HG03469 (cell line): ENCODE measurements around the gene WFDC10B.
"Not testable (repeated sequence)": the region's sequence is repeated elsewhere in the genome, so short reads cannot be mapped to it uniquely, and the experiment has no call there.

Experiments used
- ATAC-seq: cut with Tn5 transposase; IDR thresholded peaks from one replicate; pipeline ENCODE4 v1.9.1; 2021; ENCODE audit warnings: mild to moderate bottlenecking, moderate library complexity, moderate number of reproducible peaks; ENCODE audit not compliant: unreplicated experiment

WFDC10B gene

DNA sequence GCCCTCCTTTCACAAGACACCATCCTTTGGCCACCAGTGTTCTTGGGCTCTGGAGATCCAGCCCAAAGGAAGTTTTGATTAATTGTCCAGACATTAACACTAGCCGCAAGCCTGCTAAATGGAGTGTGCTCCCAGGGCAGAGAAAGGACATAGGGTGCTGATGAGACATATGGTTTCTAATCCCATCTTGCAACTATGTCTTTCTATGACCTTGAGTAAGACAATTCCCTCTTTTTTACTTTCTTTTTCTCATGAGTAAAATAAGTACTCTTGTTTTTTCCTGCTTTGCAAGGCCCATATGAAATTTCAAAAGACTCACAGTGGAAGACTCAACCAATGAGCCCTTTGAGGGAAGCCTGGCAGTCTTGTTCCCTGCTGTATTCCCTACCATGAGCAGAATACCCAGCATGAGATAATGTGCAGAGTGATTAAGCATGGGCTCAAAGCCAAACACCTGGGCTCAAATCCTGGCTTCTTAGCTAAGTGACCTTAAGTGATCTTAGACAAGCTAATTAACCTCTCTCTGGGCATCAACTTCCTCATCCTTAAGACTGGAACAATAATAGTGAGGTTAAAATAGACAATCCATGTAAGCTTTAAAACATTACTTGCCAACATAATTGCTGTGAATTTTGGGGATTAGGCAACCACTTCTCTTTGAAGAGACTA, at the start of gene WFDC10B:
WFDC10B (minus strand) TSS at position 51 of the 669 bp plus-strand sequence. CDS start 19,027 bp downstream, outside the sequence.
- no peak for ATAC-seq

GRCh38 chr20:45752746-45753145, 47.9 kb upstream of the WFDC10B start:
- no peak for ATAC-seq

DNA sequence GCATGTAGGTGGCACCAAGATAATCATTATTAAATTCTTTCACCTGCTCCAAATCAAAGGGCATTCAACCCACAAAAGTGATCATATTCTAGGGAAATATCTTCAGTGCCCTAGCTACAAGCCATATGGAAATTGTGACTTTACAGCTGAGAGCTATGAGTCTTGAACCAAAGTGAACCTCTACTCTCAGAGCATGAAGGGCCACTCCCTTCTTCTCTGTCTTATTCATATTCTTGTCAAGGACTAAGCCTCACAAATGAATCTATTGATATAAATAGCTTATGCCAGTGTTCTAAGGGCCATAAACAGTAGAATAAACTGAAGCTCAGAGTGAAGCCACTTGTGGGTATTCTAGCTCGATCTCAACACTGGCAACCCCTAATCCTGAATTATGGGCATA, 46.9 kb upstream of the WFDC10B start:
- ATAC-seq, result no peak

GRCh38 chr20:45745015-45745414, 40.2 kb upstream of the WFDC10B start:
- ATAC-seq, result no peak

DNA sequence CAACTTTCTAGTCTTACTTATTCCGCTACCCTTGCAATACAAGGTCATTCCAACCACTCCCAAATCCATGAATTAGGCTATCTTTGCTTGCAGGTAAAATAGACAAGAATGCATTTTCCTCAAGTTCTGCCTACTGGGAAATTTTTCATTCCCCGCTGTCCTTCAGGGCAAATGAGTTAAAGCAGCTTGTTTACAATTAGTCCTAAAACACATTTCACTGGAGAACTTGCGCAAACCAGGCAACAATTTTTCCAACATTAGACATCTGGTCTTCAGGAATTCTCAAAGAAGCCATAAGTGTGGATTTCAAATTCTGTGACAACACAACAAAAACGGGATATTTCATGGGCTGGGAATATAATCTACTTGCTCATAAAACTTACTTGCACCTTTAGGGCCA, 37.8 kb upstream of the WFDC10B start:
- no peak for ATAC-seq

DNA sequence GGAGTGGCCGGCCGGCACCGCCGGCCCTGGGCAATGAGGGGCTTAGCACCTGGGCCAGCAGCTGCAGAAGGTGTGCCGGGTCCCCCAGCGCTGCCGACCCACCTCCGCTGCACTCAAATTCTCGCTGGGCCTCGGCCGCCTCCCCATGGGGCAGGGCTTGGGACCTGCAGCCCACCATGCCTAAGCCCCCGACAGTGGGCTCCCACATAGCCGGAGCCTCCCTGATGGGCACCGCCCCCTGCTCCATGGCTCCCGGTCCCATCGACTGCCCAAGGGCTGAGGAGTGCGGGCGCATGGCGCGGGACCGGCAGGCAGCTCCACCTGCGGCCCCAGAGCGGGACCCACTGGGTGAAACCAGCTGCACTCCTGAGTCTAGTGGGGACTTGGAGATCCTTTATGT, 31.2 kb upstream of the WFDC10B start:
- no peak for ATAC-seq

GRCh38 chr20:45735552-45735951, 30.7 kb upstream of the WFDC10B start:
- no peak for ATAC-seq

- no peak for ATAC-seq
These were observed 27.4 kb upstream of the WFDC10B start for GRCh38 chr20:45732199-45732598.

GRCh38 chr20:45727044-45727443, 22.2 kb upstream of the WFDC10B start:
- ATAC-seq, result no peak

GRCh38 chr20:45725134-45725533, 20.3 kb upstream of the WFDC10B start:
- ATAC-seq, result no peak

GRCh38 chr20:45722047-45722446, 17.2 kb upstream of the WFDC10B start, which contains the start of gene SPINT4:
TSS of gene SPINT4 (plus strand) at chr20:45722347. CDS start at chr20:45722368, 21 bp downstream.
- no peak for ATAC-seq

GRCh38 chr20:45716141-45716688, 11.4 kb upstream of the WFDC10B start:
- ATAC-seq, result not testable (repeated sequence)

- ATAC-seq, result no peak
These were observed 2.9 kb downstream of the WFDC10B start, which contains the start of gene WFDC13 for GRCh38 chr20:45701873-45702272. TSS of gene WFDC13 (plus strand) at chr20:45702038. CDS start at chr20:45702124, 86 bp downstream.

DNA sequence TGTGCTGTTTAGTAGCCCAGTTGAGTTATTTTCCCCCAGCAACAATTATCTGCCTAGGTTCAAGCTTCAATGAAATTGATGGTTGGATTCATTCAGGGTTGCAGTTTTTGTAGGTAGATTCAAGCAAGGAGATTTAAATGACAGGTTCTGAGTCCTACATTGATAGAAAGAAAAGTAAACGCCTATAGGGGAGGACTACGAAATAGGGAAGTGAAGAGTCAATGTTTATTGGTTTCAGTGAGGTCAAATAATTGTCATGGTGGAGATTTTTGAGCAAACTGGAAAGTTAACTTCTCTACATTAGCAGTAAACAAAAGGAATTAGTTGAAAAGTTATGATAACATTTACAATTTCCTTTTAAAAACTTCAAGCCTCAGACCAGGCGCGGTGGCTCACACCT, 3.7 kb downstream of the WFDC10B start:
- ATAC-seq, result no peak

GRCh38 chr20:45695496-45695895, 9.3 kb downstream of the WFDC10B start:
- ATAC-seq, result no peak

- ATAC-seq, result not testable (repeated sequence)
These were observed 11.5 kb downstream of the WFDC10B start for GRCh38 chr20:45693346-45693745.

GRCh38 chr20:45685896-45686295, 18.9 kb downstream of the WFDC10B start:
- no peak for ATAC-seq

DNA sequence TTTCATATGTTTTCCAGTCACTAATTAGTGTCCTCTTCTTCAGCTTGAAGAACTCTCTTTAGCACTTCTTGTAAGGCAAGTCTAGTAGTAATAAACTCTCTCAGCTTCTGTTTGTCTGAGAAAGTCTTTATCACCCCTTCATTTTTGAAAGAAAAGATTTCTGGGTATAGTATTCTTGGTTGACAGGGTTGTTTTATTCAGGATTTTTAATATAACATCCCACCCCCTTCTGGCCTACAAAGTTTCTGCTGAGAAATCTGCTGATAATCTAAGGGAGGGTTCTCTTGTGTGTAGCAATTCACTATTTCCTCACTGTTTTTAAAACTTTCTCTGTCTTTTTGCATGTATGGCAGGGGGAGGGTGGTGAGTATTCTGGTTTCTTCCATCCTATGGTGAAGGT, 25.2 kb downstream of the WFDC10B start:
- ATAC-seq, result no peak

DNA sequence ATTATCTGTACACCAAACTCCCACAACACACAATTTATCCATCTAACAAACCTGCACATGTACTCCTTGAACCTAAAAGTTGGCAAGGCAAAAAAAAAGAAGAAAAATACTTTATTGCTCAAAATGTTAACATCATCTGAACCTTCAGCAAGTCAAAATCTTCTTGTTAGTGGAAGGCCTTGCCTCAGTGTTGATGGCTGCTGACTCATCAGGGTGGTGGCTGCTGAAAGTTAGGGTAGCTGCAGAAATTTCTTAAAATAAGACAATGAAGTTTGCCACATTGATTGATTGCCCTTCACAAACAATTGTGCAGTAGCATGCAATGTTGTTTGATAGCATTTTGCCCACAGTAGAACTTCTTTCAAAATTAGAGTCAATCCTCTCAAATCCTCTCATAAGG, 32.1 kb downstream of the WFDC10B start:
- no peak for ATAC-seq

DNA sequence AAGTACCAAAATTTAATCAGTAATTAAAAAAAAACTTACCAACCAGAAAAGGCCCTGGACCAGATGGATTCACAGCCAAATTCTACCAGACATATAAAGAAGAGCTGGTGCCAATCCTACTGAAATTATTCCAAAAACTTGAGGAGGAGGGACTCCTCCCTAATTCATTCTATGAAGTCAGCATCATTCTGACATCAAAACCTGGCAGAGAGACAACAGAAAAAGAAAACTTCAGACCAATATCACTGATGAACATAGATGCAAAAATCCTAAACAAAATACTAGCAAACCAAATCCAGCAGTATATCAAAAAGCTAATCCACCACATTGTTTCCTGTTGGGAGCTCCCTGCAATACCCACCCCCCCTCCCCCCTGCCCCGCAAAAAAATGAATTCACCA, 34.7 kb downstream of the WFDC10B start, which contains the start of gene WFDC11:
WFDC11 (minus strand) TSS at position 101 of the 400 bp plus-strand sequence. CDS start 19,639 bp downstream, outside the sequence.
- ATAC-seq, result no peak

DNA sequence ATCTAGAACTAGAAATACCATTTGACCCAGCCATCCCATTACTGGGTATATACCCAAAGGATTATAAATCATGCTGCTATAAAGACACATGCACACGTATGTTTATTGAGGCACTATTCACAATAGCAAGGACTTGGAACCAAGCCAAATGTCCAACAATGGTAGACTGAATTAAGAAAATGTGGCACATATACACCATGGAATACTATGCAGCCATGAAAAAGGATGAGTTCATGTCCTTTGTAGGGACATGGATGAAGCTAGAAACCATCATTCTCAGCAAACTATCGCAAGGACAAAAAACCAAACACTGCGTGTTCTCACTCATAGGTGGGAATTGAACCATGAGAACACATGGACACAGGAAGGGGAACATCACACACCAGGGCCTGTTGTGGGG, 47.8 kb downstream of the WFDC10B start:
- ATAC-seq, result not testable (repeated sequence)

- ATAC-seq, result not testable (repeated sequence)
These were observed 53.1 kb downstream of the WFDC10B start for GRCh38 chr20:45651726-45652125.
